B cell (primary cell): ENCODE measurements around the gene SMAP1. TPM values are rescaled to one million over a fixed set of nuclear protein-coding genes. Genes with fewer than 3 reads are reported as not detected.

Source experiments
- ATAC-seq: fragments of 200-7000 bp; cut with Tn5 transposase; one replicate; pipeline ENCODE4 v1.10.0; 2021; ENCODE audit warnings: low read depth, mild to moderate bottlenecking, moderate number of reproducible peaks, moderate library complexity
- CTCF ChIA-PET: fragments of 350-600 bp; sonication (Branson Sonifier 250); formaldehyde crosslinking; loops from one replicate; lab custom pipeline; 2021; ENCODE audit warnings: antibody characterized with exemption, inconsistent platforms; lab: Charles Lee
- POLR2A ChIA-PET: fragments of 350-600 bp; sonication (Branson Sonifier 250); formaldehyde crosslinking; loops from one replicate; lab custom pipeline; 2021; ENCODE audit warnings: antibody characterized with exemption; lab: Charles Lee
- DNase-seq: peaks from one replicate; pipeline ENCODE4 v3.0.0; 2013
- H2AFZ ChIP-seq: 2 replicates; pipeline ENCODE4 v1.6.1; 2012; ENCODE audit warnings: mild to moderate bottlenecking, low read depth, low read length; ENCODE audit not compliant: insufficient read depth, poor library complexity, severe bottlenecking
- H3K27ac ChIP-seq, 2 donors: 1 replicate in 1 of 2; 2 replicates in 1 of 2; pipeline ENCODE4 v1.5.1; 2012 to 2013; ENCODE audit warnings: low read length in 2 of 2, mild to moderate bottlenecking in 2 of 2, moderate library complexity in 1 of 2
- H3K27me3 ChIP-seq, 4 experiments: fragments of 200-600 bp in 1 of 4; sonication (generic) in 1 of 4; replicated peaks in 1 of 4; 1 replicate in 2 of 4; 2 replicates in 2 of 4; pipeline versions ENCODE4 v1.6.1 to v1.7.0; 2013 to 2016; ENCODE audit warnings: low read length in 3 of 4, mild to moderate bottlenecking in 2 of 4, mixed read lengths in 1 of 4, moderate library complexity in 1 of 4; ENCODE audit not compliant: insufficient read depth in 4 of 4, control insufficient read depth in 3 of 4; ENCODE audit errors: control extremely low read depth in 1 of 4
- H3K36me3 ChIP-seq, 2 experiments: replicated peaks in 1 of 2; 1 replicate in 1 of 2; 2 replicates in 1 of 2; pipeline versions ENCODE4 v1.6.1 to v1.7.1; 2013; ENCODE audit warnings: low read length in 1 of 2; ENCODE audit not compliant: insufficient read depth in 2 of 2, control insufficient read depth in 1 of 2; ENCODE audit errors: control extremely low read depth in 1 of 2, extremely low read depth in 1 of 2
- H3K4me1 ChIP-seq, 2 donors: fragments of 200-600 bp in 1 of 2; sonication (generic) in 1 of 2; 1 replicate in 1 of 2; 2 replicates in 1 of 2; pipeline versions ENCODE4 v1.5.1 to v1.6.1; 2013 to 2017; ENCODE audit warnings: low read length in 2 of 2; ENCODE audit not compliant: control insufficient read depth in 2 of 2, insufficient read depth in 2 of 2
- H3K4me2 ChIP-seq: replicated peaks from 2 replicates; pipeline ENCODE3; 2012; ENCODE audit warnings: mild to moderate bottlenecking, low read depth, low read length; ENCODE audit not compliant: poor library complexity, severe bottlenecking
- H3K4me3 ChIP-seq, 5 experiments: fragments of 200-600 bp in 1 of 5; sonication (generic) in 1 of 5; 1 replicate in 3 of 5; 2 replicates in 2 of 5; pipeline versions ENCODE4 v1.5.1 to v1.7.0; 2011 to 2016; ENCODE audit warnings: low read length in 4 of 5, mild to moderate bottlenecking in 4 of 5, low read depth in 2 of 5, control low read depth in 1 of 5, moderate library complexity in 1 of 5; ENCODE audit not compliant: insufficient read depth in 1 of 5; ENCODE audit errors: control extremely low read depth in 1 of 5, extremely low read depth in 1 of 5
- H3K79me2 ChIP-seq: fragments of 200-600 bp; sonication (generic); one replicate; pipeline ENCODE4 v1.6.0; 2016; ENCODE audit warnings: low read length; ENCODE audit not compliant: control insufficient read depth, insufficient read depth
- H3K9ac ChIP-seq: fragments of 200-600 bp; sonication (generic); 2 replicates; pipeline ENCODE4 v1.6.1; 2017; ENCODE audit warnings: mild to moderate bottlenecking, low read length, moderate library complexity
- H3K9me3 ChIP-seq, 3 donors: one replicate each; pipeline versions ENCODE4 v1.6.1 to v1.7.1; 2013; ENCODE audit warnings: low read length in 2 of 3; ENCODE audit not compliant: control insufficient read depth in 2 of 3, insufficient read depth in 1 of 3; ENCODE audit errors: control extremely low read depth in 1 of 3
- H4K20me1 ChIP-seq: 2 replicates; pipeline ENCODE4 v1.6.0; 2012; ENCODE audit warnings: mild to moderate bottlenecking, low read length; ENCODE audit not compliant: insufficient read depth, control insufficient read depth, poor library complexity, severe bottlenecking
- H3K27ac Mint-ChIP-seq: one replicate; pipeline ENCODE4 v1.8.0; 2021; ENCODE audit warnings: mixed read lengths
- H3K27me3 Mint-ChIP-seq: one replicate; pipeline ENCODE4 v1.8.0; 2021; ENCODE audit warnings: mixed read lengths
- H3K4me1 Mint-ChIP-seq: one replicate; pipeline ENCODE4 v1.8.0; 2021; ENCODE audit warnings: mixed read lengths
- H3K4me3 Mint-ChIP-seq: one replicate; pipeline ENCODE4 v1.8.0; 2021; ENCODE audit warnings: mixed read lengths
- H3K9me3 Mint-ChIP-seq: one replicate; pipeline ENCODE4 v1.8.0; 2022; ENCODE audit warnings: mixed read lengths; ENCODE audit not compliant: insufficient read depth
- EZH2 ChIP-seq: IDR thresholded peaks from 2 replicates; pipeline ENCODE4 v1.6.1; 2012; ENCODE audit warnings: borderline replicate concordance, low read depth, mild to moderate bottlenecking, moderate library complexity, low read length; ENCODE audit not compliant: insufficient read depth, poor library complexity, severe bottlenecking
- WGBS: methylation state at CpG from one replicate; pipeline ENCODE4 v1.1.5; 2013; ENCODE audit warnings: missing lambda C conversion rate; ENCODE audit not compliant: insufficient coverage; 5-methylcytosine and 5-hydroxymethylcytosine counted together
- intact Hi-C: fragments of 100-400 bp; cut with micrococcal nuclease; formaldehyde crosslinking; loops from one replicate; pipeline ENCODE4 v1.10.0; 2022
- polyA plus RNA-seq: library from polyadenylated mRNA; depleted of rRNA; stranded (reverse); fragments of >200 nt; gene quantifications from 2 replicates; pipeline ENCODE4 v1.2.3, GENCODE V29; 2012
- total RNA-seq, 2 donors: library from RNA; stranded (reverse); fragments of 120-200 nt in 1 of 2; gene quantifications; 1 replicate in 1 of 2; 2 replicates in 1 of 2; pipeline versions ENCODE4 v1.2.3 to v1.2.4, GENCODE V29; 2013 to 2022
- TF ChIP-seq, protein P1 (sequence below): fragments of 200-600 bp; IDR thresholded peaks from one replicate; pipeline ENCODE4 v1.8.0; 2022; ENCODE audit warnings: antibody characterized with exemption, mild to moderate bottlenecking

The SMAP1 gene
- total and polyA plus RNA-seq, 2 donors (not counting 1 experiment from before 2014, with no cell fraction given): 11.0 to 21.7 TPM

DNA sequence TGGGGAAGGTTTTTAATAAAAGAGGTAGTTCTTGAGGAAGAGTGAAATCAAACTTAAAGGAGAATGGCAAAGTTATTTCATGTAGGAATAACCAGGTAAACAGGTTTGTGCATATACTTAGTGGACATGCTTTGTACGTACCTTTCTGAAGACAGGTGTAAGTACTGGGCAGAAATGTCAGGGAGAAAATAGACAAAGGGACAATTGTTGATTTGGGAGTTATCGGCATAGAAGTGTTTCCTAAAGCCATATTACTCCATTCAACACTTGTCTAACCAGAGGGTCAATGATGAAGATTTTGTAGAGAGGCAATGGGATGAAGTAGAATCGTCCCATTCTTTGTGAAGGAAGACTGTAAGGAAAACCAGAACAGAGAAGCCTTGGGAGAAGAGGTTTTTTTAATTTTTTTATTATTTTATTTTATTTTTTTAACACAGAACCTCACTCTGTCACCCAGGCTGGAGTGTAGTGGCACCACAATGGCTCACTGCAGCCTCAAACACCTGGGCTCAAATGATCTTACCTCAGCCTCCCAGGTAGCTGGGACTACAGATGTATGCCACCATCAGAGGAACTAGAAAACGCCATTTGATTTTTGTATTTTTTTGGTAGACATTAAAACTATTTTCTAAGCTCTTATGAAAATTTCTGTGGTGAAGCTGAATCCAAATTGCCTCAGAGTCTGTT, 18.0 kb downstream of the SMAP1 start:
- Histone ChIP-seq H4K20me1 (peaks cover 46% of the 10 kb centered on the region), H3K4me2 (no peak overlapping the region), H3K9ac (no peak overlapping the region), H3K79me2 (peaks cover 73% of the 10 kb centered on the region), H3K4me3 (no peak overlapping the region), H2AFZ (no peak overlapping the region), H3K4me1 (no peaks in the 10 kb centered on the region), H3K9me3 (peaks cover 0 to 4% (median under 1%) of the 10 kb centered on the region in 3 donors), H3K27me3 (no peaks in the 10 kb centered on the region), H3K27ac (no peak overlapping the region), H3K36me3 (no peaks in the 10 kb centered on the region)
- Mint-ChIP-seq H3K9me3 (no peaks in the 10 kb centered on the region), H3K4me1 (peaks cover 32% of the 10 kb centered on the region), H3K27ac (no peak overlapping the region), H3K27me3 (no peaks in the 10 kb centered on the region), H3K4me3 (no peak overlapping the region)
- POLR2A ChIA-PET: no interaction called here
- ATAC-seq (no peak), DNase-seq (no peak)
- WGBS: no CpG with 5 or more reads among the region's 4 CpGs
- intact Hi-C loops: loop anchor here (1.0 to 5.0 kb wide), 6 partner anchors 17 to 375 kb away; partner anchors contain the start of gene FAM135A
- TF ChIP-seq EZH2: no peak
- TF ChIP-seq, protein P1, sequence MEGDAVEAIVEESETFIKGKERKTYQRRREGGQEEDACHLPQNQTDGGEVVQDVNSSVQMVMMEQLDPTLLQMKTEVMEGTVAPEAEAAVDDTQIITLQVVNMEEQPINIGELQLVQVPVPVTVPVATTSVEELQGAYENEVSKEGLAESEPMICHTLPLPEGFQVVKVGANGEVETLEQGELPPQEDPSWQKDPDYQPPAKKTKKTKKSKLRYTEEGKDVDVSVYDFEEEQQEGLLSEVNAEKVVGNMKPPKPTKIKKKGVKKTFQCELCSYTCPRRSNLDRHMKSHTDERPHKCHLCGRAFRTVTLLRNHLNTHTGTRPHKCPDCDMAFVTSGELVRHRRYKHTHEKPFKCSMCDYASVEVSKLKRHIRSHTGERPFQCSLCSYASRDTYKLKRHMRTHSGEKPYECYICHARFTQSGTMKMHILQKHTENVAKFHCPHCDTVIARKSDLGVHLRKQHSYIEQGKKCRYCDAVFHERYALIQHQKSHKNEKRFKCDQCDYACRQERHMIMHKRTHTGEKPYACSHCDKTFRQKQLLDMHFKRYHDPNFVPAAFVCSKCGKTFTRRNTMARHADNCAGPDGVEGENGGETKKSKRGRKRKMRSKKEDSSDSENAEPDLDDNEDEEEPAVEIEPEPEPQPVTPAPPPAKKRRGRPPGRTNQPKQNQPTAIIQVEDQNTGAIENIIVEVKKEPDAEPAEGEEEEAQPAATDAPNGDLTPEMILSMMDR: no peak
- CTCF ChIA-PET: interaction anchor here (0.7 to 5.6 kb wide), 21 partner anchors 8 to 465 kb away, joined by 3 to 73 read pairs (median 6); partner anchors contain the start of genes SDHAF4 and SMAP1

DNA sequence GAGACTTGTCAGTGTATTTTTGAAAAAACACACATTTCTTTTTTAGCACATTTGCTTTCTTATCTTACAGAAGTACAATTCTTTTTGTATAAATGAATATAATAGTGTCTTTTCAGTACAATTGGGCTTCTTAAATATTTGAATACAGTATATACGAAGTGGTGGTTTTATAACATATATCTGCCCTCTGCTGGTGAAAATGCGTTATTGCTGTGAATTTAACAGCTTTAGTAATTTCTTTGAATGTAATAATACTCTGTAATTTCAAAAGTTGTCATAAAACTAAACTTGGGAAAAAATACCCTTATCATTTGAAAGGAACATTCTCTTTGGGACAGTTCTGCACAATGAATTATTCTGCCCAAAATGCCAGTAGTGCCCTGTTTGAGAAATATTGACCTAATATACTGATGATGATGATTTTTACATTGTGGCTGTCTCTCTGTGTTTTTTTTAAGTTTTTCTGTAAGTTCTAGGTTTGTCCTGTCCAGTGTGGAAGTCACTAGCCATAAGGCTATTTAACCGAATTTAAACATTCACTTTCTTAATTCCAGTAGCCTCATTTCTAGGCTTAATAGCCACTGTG, 19.0 kb downstream of the SMAP1 start:
- H3K4me1 Mint-ChIP-seq: peaks cover 30% of the 10 kb centered on the region
- no peak for TF ChIP-seq EZH2
- TF ChIP-seq, protein P1: peak; percentile 92
- no CpG with 5 or more reads among the region's 3 CpGs for WGBS
- ChIA-PET POLR2A (no interaction called here), CTCF (interaction anchor here (0.6 to 5.6 kb wide), 27 partner anchors 9 to 466 kb away, joined by 3 to 73 read pairs (median 5); partner anchors contain the start of genes SDHAF4 and SMAP1)
- Histone ChIP-seq H4K20me1 (peaks cover 36% of the 10 kb centered on the region), H3K36me3 (no peaks in the 10 kb centered on the region), H3K4me2 (no peak overlapping the region), H3K4me1 (no peaks in the 10 kb centered on the region), H3K27me3 (no peaks in the 10 kb centered on the region), H3K27ac (no peak overlapping the region), H2AFZ (no peak overlapping the region), H3K9me3 (peaks cover 1 to 10% (median 4%) of the 10 kb centered on the region in 3 donors), H3K9ac (no peak overlapping the region), H3K4me3 (no peak overlapping the region), H3K79me2 (peaks cover 74% of the 10 kb centered on the region)
- H3K27ac Mint-ChIP-seq: no peak overlapping the region
- no peak for ATAC-seq
- intact Hi-C loops: loop anchor here (1.0 to 5.0 kb wide), 5 partner anchors 140 to 376 kb away; partner anchors contain the start of gene FAM135A
- DNase-seq: peak; percentile 56
- H3K27me3 Mint-ChIP-seq: no peaks in the 10 kb centered on the region
- H3K9me3 Mint-ChIP-seq: peaks cover 6% of the 10 kb centered on the region
- H3K4me3 Mint-ChIP-seq: no peak overlapping the region
